Vagina (tissue), 2 donors: ENCODE measurements around the gene TMEM52. TPM values are rescaled to one million over a fixed set of nuclear protein-coding genes. Genes with fewer than 3 reads are reported as not detected.

Experiments
- DNase-seq, 2 donors: peaks; one replicate each; pipeline ENCODE4 v3.0.0-alpha.2; 2017; ENCODE audit errors: extremely low spot score in 2 of 2
- H3K27ac ChIP-seq: fragments of 200-600 bp; sonication (generic); one replicate; pipeline ENCODE4 v1.5.1; 2019
- H3K27me3 ChIP-seq: fragments of 200-600 bp; sonication (generic); one replicate; pipeline ENCODE4 v1.5.1; 2019
- H3K36me3 ChIP-seq, 2 donors: fragments of 200-600 bp; sonication (generic); one replicate each; pipeline ENCODE4 v1.5.1; 2017 to 2019
- H3K4me1 ChIP-seq: fragments of 200-600 bp; sonication (generic); one replicate; pipeline ENCODE4 v1.5.1; 2019
- H3K4me3 ChIP-seq, 2 donors: fragments of 200-600 bp; sonication (generic); 1 replicate in 1 of 2; 2 replicates in 1 of 2; pipeline ENCODE4 v1.5.1; 2016 to 2019
- H3K9me3 ChIP-seq: fragments of 200-600 bp; sonication (generic); one replicate; pipeline ENCODE4 v1.5.1; 2019
- POLR2A ChIP-seq, 2 donors: fragments of 450-650 bp; IDR thresholded peaks; one replicate each; pipeline ENCODE4 v1.6.1; 2017; ENCODE audit warnings: antibody characterized with exemption in 2 of 2, mild to moderate bottlenecking in 2 of 2, moderate library complexity in 2 of 2
- POLR2AphosphoS5 ChIP-seq, 2 donors: sonication (generic); formaldehyde crosslinking; IDR thresholded peaks; one replicate each; pipeline ENCODE4 v1.9.0; 2017; ENCODE audit warnings: antibody characterized with exemption in 2 of 2, mild to moderate bottlenecking in 2 of 2, low read depth in 1 of 2; ENCODE audit not compliant: insufficient read depth in 1 of 2
- intact Hi-C: fragments of 100-400 bp; cut with DNase I; formaldehyde crosslinking; loops from one replicate; pipeline ENCODE4 v1.15.1; 2023
- total RNA-seq: library from RNA; depleted of rRNA; stranded (reverse); fragments of >200 nt; gene quantifications from one replicate; pipeline ENCODE4 v1.2.3, GENCODE V29; 2016
- TF ChIP-seq, protein P1 (sequence below), 3 experiments: fragments of 450-650 bp in 2 of 3; fragments of 200-600 bp in 1 of 3; sonication (generic) in 1 of 3; IDR thresholded peaks; one replicate each; pipeline ENCODE4 v1.5.1; 2017 to 2019; ENCODE audit warnings: antibody characterized with exemption in 3 of 3, mild to moderate bottlenecking in 2 of 3, moderate library complexity in 2 of 3

TMEM52 gene
- total RNA-seq, 1 donor from 2014 or later = 5.9 TPM

DNA sequence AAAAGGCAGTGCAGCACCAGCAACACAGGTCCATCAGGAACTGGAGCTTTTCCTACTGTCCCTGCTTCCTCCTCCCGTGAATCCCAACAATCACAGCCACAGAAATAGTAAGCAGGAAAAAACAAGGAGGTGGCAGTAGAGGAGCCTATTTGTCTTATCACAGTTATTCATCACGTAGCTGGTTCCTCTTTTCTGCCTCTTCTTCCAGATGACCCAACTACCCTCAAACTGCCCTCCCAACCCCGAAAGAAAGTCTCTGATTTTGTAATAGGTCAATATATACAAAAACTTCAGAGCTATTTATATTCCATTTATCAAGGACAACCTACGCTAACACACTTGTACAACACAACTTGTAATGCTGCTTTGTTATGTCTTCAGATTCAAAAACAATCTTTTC, 49.6 kb downstream of the TMEM52 start:
- no peak for DNase-seq
- H3K36me3 ChIP-seq = no peaks in the 10 kb centered on the region
- TF ChIP-seq, protein P1, sequence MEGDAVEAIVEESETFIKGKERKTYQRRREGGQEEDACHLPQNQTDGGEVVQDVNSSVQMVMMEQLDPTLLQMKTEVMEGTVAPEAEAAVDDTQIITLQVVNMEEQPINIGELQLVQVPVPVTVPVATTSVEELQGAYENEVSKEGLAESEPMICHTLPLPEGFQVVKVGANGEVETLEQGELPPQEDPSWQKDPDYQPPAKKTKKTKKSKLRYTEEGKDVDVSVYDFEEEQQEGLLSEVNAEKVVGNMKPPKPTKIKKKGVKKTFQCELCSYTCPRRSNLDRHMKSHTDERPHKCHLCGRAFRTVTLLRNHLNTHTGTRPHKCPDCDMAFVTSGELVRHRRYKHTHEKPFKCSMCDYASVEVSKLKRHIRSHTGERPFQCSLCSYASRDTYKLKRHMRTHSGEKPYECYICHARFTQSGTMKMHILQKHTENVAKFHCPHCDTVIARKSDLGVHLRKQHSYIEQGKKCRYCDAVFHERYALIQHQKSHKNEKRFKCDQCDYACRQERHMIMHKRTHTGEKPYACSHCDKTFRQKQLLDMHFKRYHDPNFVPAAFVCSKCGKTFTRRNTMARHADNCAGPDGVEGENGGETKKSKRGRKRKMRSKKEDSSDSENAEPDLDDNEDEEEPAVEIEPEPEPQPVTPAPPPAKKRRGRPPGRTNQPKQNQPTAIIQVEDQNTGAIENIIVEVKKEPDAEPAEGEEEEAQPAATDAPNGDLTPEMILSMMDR (IDR thresholded peaks at IDR 0.05) = no peak
- TF ChIP-seq POLR2A (IDR thresholded peaks at IDR 0.05) (no peak), POLR2AphosphoS5 (IDR thresholded peaks at IDR 0.05; ENCODE audit: insufficient read depth in 1 of 2, low read depth in 1 of 2) (no peak)
- H3K4me1 ChIP-seq = peaks cover 65% of the 10 kb centered on the region
- intact Hi-C loops = no loop called here
- no peak overlapping the region for H3K4me3 ChIP-seq
- no peak overlapping the region for H3K27ac ChIP-seq
- H3K9me3 ChIP-seq = no peaks in the 10 kb centered on the region
- H3K27me3 ChIP-seq = no peaks in the 10 kb centered on the region

Other genes starting within 250 kb of the TMEM52 start
- 38.3 TPM for gene SLC35E2B, start 226.5 kb downstream of the TMEM52 start, total RNA-seq
- gene CDK11A, start 194.9 kb downstream of the TMEM52 start, total RNA-seq = 35.6 TPM
- gene NADK, start 140.8 kb downstream of the TMEM52 start, total RNA-seq = 90.1 TPM
- gene GNB1, start 28.2 kb downstream of the TMEM52 start, total RNA-seq = 159 TPM
- 0.49 TPM for gene CALML6, start 4.0 kb downstream of the TMEM52 start, total RNA-seq
- not detected for gene CFAP74, start 84.5 kb upstream of the TMEM52 start, total RNA-seq
- not detected for gene GABRD, start 100.1 kb upstream of the TMEM52 start, total RNA-seq
- gene PRKCZ, start 131.1 kb upstream of the TMEM52 start, total RNA-seq = 17.9 TPM